ENCODE results near the gene PRDX5. TPM values are rescaled to one million over a fixed set of nuclear protein-coding genes. Genes with fewer than 3 reads are reported as not detected.

PRDX5 gene
- total RNA-seq, 1 experiment from 2014 or later, result 206 TPM

DNA sequence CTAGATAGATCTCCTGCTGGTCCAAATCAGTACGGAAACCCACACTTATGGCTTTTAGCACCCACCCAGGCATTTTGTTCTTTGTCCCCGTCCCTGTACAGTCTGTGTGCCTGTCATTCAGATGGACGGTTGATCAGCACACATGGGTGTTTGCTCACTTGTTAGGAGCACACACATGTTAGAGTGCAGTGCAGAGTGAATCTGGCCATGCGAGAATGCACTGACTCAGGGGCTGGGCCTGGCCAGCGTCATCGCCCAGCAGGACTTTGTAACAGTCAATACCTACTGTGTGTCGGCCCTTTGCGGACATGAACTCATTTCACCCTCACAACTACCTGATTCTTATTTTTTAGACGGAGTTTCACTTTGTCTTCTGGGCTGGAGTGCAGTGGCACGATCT is 44.4 kb downstream of the PRDX5 start:
- DNase-seq (ENCODE audit: low spot score), result no peak

DNA sequence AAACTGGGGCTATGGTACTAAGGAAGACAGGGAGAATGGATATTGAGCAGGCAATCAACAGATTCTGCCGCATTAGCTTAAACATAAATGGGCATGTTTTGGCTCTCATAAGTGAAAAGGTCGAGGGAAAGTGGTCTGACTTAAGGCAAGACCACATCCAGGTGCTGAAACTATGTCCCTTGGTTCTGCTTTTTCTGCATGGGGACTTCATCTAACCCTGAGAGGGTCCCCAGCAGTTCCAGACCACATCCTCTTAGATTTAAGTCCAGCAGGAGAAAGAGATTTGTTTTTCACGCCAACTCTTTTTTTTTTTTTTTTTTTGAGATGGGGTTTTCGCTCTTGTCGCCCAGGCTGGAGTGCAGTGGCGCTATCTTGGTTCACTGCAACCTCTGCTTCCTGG is 46.5 kb downstream of the PRDX5 start:
- no peak for DNase-seq (ENCODE audit: low spot score)

DNA sequence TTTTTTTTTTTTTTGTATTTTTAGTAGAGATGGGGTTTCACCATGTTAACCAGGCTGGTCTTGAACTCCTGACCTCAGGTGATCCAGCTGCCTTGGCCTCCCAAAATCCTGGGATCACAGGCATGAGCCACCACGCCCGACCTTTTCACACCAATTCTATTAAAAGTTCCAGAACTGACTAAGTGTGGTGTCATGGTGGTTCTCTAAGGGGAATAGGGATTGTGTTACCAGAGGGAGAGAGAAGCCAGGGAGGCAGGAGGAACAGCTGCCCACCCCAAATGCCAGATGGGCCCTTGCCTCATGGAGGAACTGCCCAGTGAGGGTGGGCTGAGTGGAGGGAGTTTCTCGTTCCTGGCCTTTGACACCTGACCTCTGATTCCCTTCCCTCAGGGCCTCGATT is 47.0 kb downstream of the PRDX5 start:
- DNase-seq (ENCODE audit: low spot score), result no peak

DNA sequence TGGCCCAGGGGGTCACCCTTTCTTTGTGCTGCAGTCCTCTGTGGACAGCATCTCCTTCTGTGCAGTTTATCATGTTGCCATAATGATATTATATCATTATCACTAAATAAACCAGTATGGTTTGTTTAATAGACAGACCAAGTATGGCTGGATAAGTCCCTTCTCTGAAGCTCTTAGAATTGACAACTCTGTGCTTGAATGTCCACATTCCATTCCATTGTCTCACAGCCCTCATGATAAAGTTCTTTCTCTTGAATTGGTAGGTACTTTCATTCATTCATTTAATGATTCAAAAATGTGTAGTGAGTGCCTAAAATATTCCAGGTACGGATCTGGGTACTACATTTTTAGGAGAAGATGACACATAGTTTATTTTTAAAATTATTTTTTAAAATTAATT is 48.8 kb downstream of the PRDX5 start:
- DNase-seq (ENCODE audit: low spot score), result no peak

DNA sequence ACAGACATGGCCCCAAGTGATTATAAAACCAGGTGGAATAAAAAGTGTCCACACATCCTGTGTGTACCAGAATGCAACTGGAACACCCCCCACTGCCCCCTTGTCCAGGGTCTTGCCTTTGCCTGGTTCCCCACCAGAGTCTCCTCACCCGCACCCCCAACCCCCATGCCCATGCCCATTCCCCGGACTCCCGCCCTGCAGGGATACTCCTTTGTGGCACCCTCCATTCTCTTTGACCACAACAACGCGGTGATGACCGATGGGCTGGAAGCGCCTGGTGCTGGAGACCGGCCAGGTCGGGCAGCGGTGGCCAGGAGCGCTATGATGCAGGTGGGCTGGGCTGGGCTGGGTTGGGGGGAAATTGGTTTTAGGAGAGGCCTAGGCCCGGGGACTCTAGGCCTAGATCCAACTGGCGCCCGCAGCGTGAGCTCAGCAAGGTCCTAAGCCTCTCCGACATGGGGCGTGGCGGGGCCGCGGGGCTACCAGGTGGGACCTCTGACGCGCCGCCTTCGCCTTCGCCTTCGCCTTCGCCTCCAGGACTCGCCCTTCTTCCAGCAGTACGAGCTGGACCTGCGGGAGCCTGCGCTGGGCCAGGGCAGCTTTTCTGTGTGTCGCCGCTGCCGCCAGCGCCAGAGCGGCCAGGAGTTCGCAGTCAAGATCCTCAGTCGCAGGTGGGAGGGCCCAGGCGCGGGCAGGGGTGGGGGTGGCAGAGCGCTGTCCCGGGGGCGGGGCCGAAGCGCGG is 50.2 kb downstream of the PRDX5 start:
- no peak for DNase-seq (ENCODE audit: low spot score)

DNA sequence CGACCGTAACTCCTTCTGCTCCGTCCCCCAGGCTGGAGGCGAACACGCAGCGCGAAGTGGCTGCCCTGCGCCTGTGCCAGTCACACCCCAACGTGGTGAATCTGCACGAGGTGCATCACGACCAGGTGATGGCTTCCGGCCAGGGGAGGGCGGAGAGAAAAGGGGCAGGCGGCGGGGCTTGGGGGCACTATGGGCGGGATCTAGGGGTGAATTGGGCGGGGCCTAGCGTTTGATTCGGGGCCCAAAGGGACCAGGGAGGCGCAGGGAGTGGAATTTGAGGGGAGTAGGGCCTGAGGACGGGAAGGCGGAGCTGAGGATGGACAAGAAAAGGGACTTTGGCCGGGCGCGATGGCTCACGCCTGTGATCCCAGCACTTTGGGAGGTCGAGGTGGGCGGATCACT is 50.8 kb downstream of the PRDX5 start:
- no peak for DNase-seq (ENCODE audit: low spot score)

DNA sequence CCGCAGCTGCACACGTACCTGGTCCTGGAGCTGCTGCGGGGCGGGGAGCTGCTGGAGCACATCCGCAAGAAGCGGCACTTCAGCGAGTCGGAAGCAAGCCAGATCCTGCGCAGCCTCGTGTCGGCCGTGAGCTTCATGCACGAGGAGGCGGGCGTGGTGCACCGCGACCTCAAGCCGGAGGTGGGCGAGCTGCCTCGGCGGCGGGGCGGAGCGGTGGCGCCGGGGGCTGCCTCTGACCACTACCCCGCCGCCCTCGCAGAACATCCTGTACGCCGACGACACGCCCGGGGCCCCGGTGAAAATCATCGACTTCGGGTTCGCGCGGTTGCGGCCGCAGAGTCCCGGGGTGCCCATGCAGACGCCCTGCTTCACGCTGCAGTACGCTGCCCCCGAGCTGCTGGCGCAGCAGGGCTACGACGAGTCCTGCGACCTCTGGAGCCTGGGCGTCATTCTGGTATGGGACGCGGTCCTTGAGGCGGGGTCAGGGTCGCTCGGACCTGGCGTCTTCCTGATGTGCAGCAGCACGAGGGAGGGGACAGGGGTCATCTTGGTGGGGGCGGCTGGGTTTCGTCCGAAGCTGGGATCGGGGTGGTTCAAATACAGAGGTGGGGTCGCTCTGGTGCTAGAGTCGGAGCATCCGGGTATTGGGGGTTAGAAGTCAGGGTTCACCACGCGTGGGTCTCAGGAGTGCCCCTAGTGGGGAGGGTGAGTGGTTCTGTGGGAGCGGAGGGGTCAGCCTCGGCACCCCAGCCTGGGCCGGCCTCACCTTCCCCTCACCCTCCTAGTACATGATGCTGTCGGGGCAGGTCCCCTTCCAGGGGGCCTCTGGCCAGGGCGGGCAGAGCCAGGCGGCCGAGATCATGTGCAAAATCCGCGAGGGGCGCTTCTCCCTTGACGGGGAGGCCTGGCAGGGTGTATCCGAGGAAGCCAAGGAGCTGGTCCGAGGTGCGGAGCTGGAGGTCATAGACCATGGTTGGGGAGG is 51.8 kb downstream of the PRDX5 start:
- DNase-seq (ENCODE audit: low spot score), result no peak

DNA sequence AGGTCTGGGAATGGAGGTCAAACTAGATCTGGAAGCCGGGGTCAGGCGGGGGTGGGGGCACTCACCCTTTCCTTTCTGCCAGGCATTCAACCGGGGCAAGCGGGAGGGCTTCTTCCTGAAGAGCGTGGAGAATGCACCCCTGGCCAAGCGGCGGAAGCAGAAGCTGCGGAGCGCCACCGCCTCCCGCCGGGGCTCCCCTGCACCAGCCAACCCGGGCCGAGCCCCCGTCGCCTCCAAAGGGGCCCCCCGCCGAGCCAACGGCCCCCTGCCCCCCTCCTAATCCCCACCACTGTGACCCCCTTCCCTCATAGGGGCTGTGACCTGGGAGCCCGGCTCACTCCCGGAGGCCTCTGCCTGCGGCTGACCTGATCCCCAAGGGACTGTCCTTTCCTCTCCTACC is 53.3 kb downstream of the PRDX5 start:
- no peak for DNase-seq (ENCODE audit: low spot score)

Other genes with a start within 250 kb of the PRDX5 start
- 4.7 and 5.1 TPM in 2 replicates for gene MACROD1, start 152.0 kb upstream of the PRDX5 start, total RNA-seq (2014; rRNA removed; shearing (Covaris generic))
- gene STIP1, start 131.9 kb upstream of the PRDX5 start, total RNA-seq (2014; rRNA removed; shearing (Covaris generic)), result 258 and 296 TPM in 2 replicates
- gene FERMT3, start 111.4 kb upstream of the PRDX5 start, total RNA-seq (2014; rRNA removed; shearing (Covaris generic)), result not detected in 2 replicates
- 56.1 and 62.3 TPM in 2 replicates for gene TRPT1, start 91.9 kb upstream of the PRDX5 start, total RNA-seq (2014; rRNA removed; shearing (Covaris generic))
- 39.6 and 47.9 TPM in 2 replicates for gene NUDT22, start 91.8 kb upstream of the PRDX5 start, total RNA-seq (2014; rRNA removed; shearing (Covaris generic))
- gene DNAJC4, start 87.6 kb upstream of the PRDX5 start, total RNA-seq (2014; rRNA removed; shearing (Covaris generic)), result 2.5 and 4.5 TPM in 2 replicates
- 28.8 and 51.6 TPM in 2 replicates for gene VEGFB, start 83.5 kb upstream of the PRDX5 start, total RNA-seq (2014; rRNA removed; shearing (Covaris generic))
- gene FKBP2, start 77.0 kb upstream of the PRDX5 start, total RNA-seq (2014; rRNA removed; shearing (Covaris generic)), result 65.7 and 97.7 TPM in 2 replicates
- gene PPP1R14B, start 71.2 kb upstream of the PRDX5 start, total RNA-seq (2014; rRNA removed; shearing (Covaris generic)), result 242 and 321 TPM in 2 replicates
- gene PLCB3, start 66.6 kb upstream of the PRDX5 start, total RNA-seq (2014; rRNA removed; shearing (Covaris generic)), result 10.8 and 12.6 TPM in 2 replicates
- gene BAD, start 33.5 kb upstream of the PRDX5 start, total RNA-seq (2014; rRNA removed; shearing (Covaris generic)), result 86.4 and 90.5 TPM in 2 replicates
- 20.9 and 23.7 TPM in 2 replicates for gene GPR137, start 32.3 kb upstream of the PRDX5 start, total RNA-seq (2014; rRNA removed; shearing (Covaris generic))
- not detected in 2 replicates for gene KCNK4, start 26.8 kb upstream of the PRDX5 start, total RNA-seq (2014; rRNA removed; shearing (Covaris generic))
- gene CATSPERZ, start 17.8 kb upstream of the PRDX5 start, total RNA-seq (2014; rRNA removed; shearing (Covaris generic)), result not detected in 2 replicates
- gene ESRRA, start 12.6 kb upstream of the PRDX5 start, total RNA-seq (2014; rRNA removed; shearing (Covaris generic)), result 16.2 and 28.2 TPM in 2 replicates
- gene TRMT112, start 562 bp upstream of the PRDX5 start, total RNA-seq (2014; rRNA removed; shearing (Covaris generic)), result 511 and 714 TPM in 2 replicates
- 1.2 and 1.8 TPM in 2 replicates for gene CCDC88B, start 22.1 kb downstream of the PRDX5 start, total RNA-seq (2014; rRNA removed; shearing (Covaris generic))
- 20.4 and 33.2 TPM in 2 replicates for gene RPS6KA4, start 41.0 kb downstream of the PRDX5 start, total RNA-seq (2014; rRNA removed; shearing (Covaris generic))
- gene SLC22A11, start 237.8 kb downstream of the PRDX5 start, total RNA-seq (2014; rRNA removed; shearing (Covaris generic)), result not detected in 2 replicates